GM18505 (cell line): Measurements from ENCODE around the gene SLC29A1.

Experiments used
- ATAC-seq: cut with Tn5 transposase; IDR thresholded peaks from one replicate; pipeline ENCODE4 v1.9.1; 2021; ENCODE audit not compliant: unreplicated experiment
- POLR2A ChIP-seq: IDR thresholded peaks from 4 replicates; pipeline ENCODE4 v1.6.1; 2011; ENCODE audit warnings: borderline replicate concordance; ENCODE audit not compliant: insufficient read depth, insufficient read length; ENCODE audit errors: extremely low read depth

The SLC29A1 gene

GRCh38 chr6:44254191-44255104 is 31.1 kb downstream of the SLC29A1 start:
- ATAC-seq = no peak
- peak; percentile 48 for TF ChIP-seq POLR2A

GRCh38 chr6:44255105-44255808 is 31.9 kb downstream of the SLC29A1 start:
- TF ChIP-seq POLR2A = peak; percentile 21
- no peak for ATAC-seq

- no peak for ATAC-seq
Measured at GRCh38 chr6:44255871-44256774, 32.7 kb downstream of the SLC29A1 start.

GRCh38 chr6:44256775-44257024 is 33.3 kb downstream of the SLC29A1 start:
- no peak for ATAC-seq
- no peak for TF ChIP-seq POLR2A

More at GRCh38 chr6:44255871-44256774, 32.7 kb downstream of the SLC29A1 start:
- TF ChIP-seq POLR2A = no peak

- ATAC-seq = peak; percentile 50
- peak; percentile 79 for TF ChIP-seq POLR2A
Measured at GRCh38 chr6:44257025-44257752, 33.8 kb downstream of the SLC29A1 start, which contains the start of gene SLC35B2. Gene SLC35B2 (minus strand): TSS chr6:44257528. CDS start chr6:44257410, 118 bp downstream.

- ATAC-seq = peak; percentile 19
- TF ChIP-seq POLR2A = no peak
Measured at GRCh38 chr6:44257753-44258324, 34.4 kb downstream of the SLC29A1 start.

- no peak for ATAC-seq
- TF ChIP-seq POLR2A = no peak
Measured at GRCh38 chr6:44258325-44258863, 35.0 kb downstream of the SLC29A1 start.

- ATAC-seq = no peak
- no peak for TF ChIP-seq POLR2A
Measured at GRCh38 chr6:44258921-44259320, 35.5 kb downstream of the SLC29A1 start.

GRCh38 chr6:44260011-44260410 is 36.6 kb downstream of the SLC29A1 start:
- no peak for TF ChIP-seq POLR2A
- no peak for ATAC-seq

GRCh38 chr6:44260451-44261297 is 37.3 kb downstream of the SLC29A1 start:
- ATAC-seq = no peak
- peak; percentile 46 for TF ChIP-seq POLR2A

- no peak for ATAC-seq
- no peak for TF ChIP-seq POLR2A
Measured at GRCh38 chr6:44261581-44261980, 38.2 kb downstream of the SLC29A1 start.
